MM.1S (cell line): ENCODE data around the gene PLCB1.

Source experiments
- EZH2 ChIP-seq: fragments of 300-600 bp; sonication (generic); optimal IDR thresholded peaks from 2 replicates; pipeline ENCODE3; 2017; ENCODE audit warnings: low read depth, mild to moderate bottlenecking, antibody characterized with exemption, low read length, mixed read lengths
- TF ChIP-seq, protein P1 (sequence below): fragments of 300-600 bp; sonication (generic); IDR thresholded peaks from 2 replicates; pipeline ENCODE4 v1.5.1; 2016; ENCODE audit warnings: antibody characterized with exemption, low read length, mixed read lengths

DNA sequence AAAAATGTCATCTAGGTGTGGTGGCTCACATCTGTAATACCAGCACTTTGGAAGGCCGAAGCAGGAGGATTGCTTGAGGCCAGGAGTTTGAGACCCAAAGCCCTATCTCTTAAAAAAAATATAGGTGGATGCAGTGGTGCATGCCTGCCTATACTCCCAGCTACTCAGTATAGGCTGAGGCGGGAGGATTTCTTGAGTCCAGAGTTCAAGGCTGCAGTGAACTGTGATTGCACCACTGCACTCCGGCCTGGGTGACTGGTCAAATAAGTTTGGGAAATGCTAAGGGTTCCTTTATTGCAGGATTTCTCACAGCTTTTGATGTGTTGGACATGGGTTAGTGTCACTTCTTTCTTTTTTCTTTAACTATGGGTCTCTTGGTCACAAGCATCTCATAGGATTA, 261.3 kb downstream of the PLCB1 start:
- TF ChIP-seq, protein P1, sequence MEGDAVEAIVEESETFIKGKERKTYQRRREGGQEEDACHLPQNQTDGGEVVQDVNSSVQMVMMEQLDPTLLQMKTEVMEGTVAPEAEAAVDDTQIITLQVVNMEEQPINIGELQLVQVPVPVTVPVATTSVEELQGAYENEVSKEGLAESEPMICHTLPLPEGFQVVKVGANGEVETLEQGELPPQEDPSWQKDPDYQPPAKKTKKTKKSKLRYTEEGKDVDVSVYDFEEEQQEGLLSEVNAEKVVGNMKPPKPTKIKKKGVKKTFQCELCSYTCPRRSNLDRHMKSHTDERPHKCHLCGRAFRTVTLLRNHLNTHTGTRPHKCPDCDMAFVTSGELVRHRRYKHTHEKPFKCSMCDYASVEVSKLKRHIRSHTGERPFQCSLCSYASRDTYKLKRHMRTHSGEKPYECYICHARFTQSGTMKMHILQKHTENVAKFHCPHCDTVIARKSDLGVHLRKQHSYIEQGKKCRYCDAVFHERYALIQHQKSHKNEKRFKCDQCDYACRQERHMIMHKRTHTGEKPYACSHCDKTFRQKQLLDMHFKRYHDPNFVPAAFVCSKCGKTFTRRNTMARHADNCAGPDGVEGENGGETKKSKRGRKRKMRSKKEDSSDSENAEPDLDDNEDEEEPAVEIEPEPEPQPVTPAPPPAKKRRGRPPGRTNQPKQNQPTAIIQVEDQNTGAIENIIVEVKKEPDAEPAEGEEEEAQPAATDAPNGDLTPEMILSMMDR = no peak
- TF ChIP-seq EZH2 = no peak
